ENCODE data around the gene TTF2.
"Not testable (repeated sequence)": the region's sequence is repeated elsewhere in the genome, so short reads cannot be mapped to it uniquely, and the experiment has no call there.

Gene TTF2

DNA sequence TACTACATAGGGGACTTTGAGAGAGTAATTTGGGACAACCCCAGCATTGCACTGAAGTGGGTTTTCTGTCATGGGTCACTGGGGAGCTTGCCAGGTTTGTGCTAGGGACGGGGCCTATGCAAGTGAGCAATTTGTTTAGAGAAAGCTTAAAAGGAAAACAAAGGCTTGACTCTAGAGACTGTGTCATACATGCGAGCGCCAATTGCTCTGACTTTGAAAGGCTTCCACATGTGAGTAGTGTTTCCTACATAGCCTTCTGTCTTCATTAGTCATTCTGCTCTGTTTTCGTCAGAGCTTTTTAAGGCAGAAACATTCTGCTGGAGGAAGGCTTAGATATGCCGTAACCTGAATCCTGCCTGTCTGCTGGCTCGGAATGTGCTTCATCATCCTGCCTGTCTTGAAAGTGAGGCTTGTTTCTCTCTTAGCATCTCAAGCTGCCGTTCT lies 33.0 kb downstream of the TTF2 start:
- DNase-seq (ENCODE audit: low read depth in 2 of 2) = no peak

DNA sequence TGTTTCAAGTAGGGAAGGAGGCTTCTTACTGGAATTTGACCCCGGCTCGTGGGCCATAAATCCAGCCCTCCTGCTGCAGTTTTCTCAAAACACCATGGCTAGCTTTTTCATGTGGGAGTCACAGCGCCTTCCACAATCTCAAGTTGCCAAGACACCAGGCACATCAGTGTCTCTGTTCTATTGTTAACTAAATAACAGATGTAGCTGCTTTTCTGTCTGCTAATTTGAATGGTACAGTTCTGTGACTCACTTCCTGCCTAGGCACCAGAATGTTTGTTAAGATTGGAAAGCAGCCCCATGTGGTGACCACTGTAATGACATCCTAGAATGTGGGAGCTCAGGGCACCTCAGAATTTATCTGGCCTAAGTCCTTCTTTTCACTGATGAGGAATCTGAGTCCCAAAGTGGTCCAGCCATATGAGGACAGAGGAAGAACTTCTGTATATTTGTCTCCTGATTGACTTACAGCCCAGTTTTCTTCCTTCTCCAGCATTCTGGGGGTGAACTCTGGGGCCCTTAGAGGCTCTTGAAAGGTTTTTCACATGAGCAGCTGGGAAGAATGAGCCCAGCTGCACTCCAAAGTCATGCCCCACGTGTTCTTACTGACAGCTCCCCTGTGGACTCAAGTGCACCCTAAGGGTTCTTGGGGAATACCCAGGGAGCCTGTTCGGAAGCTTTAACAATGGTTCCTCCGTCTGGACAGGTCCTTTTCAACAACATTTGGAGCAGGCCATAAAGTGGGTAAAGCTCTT lies 33.9 kb downstream of the TTF2 start:
- DNase-seq (ENCODE audit: low read depth in 2 of 2) = no peak

DNA sequence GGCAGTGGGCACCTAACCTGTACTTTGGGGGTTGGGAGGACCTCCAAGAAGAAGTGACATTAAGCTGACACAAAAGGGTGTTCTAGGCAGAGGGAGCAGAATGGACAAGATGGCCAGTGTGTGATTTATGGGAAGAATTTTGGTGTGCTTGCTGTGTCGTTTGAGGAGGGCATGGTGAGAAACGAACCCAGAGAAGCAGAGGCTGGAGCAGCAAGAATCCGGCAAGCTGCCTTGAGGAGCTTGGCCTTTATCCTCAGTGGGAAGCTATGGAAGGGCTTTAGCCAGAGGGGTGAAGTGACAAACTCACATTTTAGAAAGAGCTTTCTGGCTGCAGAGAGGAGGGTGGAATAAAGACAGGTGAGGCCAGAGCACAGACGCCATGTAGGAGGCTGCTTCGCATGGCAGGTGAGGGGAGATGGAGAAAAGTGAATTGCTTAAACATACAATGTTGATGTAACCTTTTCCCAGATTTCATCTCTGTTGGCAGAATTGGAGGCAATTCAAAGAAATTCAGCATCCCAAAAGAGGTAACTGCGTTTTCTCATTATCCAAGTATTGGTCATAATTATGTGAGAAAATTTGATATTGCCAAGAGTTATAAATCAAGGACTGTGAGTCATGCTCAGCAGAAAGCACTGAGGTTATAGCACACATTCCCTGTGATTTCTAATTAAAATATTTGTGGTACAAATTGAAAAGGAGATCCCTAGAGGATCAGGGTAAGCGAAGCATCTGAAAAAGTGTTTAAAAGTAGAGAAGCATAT lies 34.9 kb downstream of the TTF2 start:
- no peak for DNase-seq (ENCODE audit: low read depth in 2 of 2)

DNA sequence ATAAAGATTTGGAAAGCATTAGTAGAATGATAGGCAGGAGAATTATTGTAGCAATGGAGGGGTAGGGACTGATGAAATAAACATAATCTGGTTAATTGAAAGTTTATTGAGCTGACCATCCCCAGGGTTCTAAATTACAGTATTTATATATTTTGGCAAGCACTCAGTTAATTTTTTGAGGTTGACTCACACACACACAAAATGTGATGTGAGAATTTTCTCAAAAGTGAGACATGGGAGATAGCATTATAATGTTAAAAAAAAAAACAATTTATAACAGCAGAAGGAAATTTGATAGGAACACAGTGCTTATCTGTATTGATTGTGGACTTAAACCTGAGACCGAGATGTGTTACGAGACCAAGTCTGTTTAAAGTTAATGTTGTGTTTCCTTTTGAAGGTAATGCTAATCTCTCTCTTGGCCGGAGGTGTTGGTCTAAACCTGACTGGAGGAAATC lies 36.9 kb downstream of the TTF2 start:
- no peak for DNase-seq (ENCODE audit: low read depth in 2 of 2)

DNA sequence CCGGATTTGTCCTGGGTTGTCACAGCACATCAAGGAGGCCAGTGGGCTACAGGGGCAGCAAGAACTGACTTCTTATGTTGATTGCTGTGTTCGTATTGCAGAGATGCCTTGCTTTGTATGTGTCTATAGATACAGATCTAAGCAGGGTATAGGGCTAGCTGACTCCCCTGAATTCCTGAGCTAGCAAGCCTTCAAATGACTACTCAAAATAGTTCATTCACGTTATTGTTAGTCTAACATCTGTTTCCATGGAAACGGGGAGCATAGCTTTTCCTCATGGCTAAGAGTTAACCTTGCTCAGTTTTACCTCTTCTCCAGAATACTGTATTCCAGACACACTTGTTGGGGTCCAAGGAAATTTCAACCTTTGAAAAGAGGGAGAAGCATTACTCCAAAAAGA lies 37.3 kb downstream of the TTF2 start:
- DNase-seq (ENCODE audit: low read depth in 2 of 2) = no peak

DNA sequence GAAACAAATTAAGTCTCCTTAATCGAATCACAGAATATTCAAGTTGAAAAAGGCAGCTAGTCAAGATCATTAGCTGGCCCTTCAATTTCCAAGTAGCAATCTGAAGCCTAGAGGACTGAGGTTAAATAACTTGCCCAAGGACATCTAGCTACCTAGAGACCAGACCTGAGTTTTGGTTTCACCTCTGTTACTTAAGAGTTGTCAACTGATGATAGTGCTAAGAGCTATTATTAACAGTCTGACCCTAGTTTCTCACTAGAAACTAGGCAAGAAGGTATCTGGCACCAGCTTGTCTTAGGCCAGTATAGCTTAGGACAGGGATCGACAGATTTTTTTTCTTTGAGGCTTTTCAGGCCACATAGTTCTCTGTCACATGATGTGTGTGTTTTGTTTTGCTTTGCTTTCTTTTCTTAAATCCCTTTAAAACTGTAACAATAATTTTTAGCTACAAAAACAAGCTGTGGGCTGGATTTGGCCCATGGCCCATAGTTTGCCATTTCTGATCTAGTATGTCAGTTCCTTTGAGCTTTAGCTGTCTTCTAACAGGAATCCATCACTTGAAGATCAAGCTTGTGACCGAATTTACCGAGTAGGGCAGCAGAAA lies 38.3 kb downstream of the TTF2 start:
- DNase-seq (ENCODE audit: low read depth in 2 of 2) = no peak

DNA sequence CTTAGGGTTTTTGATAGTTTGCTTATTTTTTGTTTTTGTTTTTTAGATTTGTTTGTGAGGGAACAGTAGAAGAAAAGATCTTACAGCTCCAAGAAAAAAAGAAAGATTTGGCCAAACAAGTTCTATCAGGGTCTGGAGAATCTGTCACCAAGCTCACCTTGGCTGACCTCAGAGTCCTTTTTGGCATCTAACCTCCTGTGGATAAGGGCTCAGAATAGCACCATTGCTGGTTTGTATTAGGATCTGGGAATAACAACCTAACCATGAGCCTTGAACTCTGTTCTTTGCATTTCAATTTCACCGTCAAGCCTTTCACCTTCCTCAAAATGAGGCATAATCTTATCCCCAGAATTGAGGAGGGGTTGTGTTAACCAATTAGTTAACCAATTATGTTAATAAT lies 41.2 kb downstream of the TTF2 start:
- DNase-seq (ENCODE audit: low read depth in 2 of 2) = no peak

DNA sequence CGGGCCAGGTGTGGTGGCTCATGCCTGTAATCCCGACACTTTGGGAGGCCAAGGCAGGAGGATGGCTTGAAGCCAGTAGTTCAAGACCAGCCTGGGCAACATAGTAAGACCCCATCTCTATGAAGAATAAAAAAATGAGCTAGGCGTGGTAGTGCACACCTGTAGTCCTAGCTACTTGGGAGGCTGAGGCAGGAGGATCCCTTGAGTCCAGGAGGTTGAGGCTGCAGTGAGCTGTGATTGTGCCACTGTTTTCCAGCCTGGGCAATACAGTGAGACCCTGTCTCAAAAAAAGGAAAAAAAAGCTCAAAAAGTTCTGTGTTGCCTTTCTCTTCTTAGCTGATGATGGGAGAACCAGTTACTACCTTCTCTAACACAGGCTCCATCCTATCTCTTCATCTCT lies 41.7 kb downstream of the TTF2 start:
- DNase-seq (ENCODE audit: low read depth in 2 of 2) = not testable (repeated sequence)

DNA sequence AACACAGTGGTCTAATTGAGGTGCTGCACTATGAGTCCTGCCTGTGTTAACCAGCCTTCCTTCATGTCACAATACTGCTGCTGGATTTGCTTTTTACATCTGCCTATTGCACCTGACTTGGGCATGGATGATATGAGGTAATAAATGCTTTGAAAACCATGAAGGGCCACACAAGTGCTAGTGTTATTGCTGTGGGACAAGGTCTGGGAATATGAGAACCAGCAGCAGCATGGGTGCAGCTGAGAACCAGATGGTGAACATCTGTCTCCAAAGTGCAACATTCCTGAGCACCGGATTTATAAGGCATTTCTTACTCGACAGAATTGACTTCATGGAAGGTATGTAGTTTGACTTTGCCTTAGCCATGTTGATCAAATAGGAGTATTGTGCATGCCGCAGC lies 44.9 kb downstream of the TTF2 start:
- DNase-seq (ENCODE audit: low read depth in 2 of 2) = no peak

DNA sequence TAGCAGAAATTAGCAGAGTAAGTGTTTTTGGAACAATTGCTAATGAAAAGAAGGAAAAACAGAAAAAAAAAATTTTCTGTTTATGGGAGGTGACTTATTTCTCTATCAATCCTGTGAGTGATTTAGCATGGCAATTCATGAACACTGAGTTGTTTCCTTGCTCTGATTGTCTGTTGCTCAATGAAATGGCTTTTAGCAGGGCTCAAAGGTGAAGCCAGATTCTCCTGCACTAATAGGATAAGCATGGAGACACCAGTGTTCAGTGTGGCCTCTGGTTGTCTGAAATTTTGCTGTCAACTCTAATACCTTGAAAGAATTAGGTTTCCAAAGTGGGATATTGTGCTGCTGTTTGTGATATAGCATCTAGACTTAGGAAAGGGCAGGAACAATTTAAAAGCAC lies 45.6 kb downstream of the TTF2 start:
- no peak for DNase-seq (ENCODE audit: low read depth in 2 of 2)

DNA sequence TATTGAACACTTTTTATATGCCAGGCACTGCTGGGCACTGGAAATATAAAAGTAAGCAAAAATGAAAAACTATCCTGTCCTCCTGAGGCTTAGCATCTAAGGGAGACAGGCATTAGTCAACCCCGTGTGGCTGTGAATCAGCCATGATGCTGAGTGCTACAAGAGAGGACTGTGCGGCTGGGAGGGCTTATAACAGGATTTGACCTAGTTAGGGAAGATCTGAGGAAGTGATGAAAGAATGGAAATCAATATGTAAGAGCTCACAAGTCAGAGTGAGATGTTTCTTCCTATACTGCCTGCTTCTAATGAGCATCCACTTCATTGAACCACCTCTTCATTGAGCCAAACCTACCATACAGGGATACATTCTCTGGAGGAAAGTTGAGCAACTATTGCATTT lies 46.4 kb downstream of the TTF2 start:
- no peak for DNase-seq (ENCODE audit: low read depth in 2 of 2)

DNA sequence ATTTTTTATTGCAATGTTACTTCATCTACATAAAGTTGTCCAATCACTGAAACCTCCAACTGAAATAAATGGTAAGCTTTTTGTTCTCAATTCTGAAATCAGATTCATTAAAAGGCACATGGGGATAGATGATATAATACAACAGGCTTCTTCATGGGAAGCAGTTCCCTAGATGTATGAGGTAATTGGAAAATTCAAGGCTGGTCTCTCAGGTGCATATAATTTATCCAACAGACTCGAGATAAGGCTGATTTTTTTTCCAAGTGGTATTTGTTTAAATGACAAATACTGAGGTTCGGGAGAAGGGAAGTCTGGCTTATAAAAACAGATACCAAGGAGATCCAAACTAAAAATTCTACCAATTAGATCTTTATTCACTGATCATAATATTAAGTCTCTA lies 47.2 kb downstream of the TTF2 start:
- no peak for DNase-seq (ENCODE audit: low read depth in 2 of 2)

DNA sequence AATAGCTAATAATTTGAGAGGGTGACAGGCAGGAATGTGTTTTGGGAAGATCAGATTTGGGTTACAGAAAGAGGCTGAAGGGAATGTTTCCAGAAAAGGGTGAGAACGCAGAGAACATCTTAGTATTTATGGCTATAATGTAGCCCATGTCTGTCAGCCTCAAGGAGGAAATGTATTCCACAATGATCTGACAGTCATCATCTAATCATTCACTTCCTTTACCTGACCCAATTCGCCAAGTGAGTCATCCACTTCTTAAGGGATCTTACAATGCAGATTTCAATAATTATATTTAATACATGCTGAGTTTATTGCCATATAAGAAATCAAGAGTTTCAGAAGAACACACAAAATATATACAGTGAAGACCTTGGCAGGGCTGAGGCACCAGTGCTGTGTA lies 50.6 kb downstream of the TTF2 start:
- no peak for DNase-seq (ENCODE audit: low read depth in 2 of 2)

DNA sequence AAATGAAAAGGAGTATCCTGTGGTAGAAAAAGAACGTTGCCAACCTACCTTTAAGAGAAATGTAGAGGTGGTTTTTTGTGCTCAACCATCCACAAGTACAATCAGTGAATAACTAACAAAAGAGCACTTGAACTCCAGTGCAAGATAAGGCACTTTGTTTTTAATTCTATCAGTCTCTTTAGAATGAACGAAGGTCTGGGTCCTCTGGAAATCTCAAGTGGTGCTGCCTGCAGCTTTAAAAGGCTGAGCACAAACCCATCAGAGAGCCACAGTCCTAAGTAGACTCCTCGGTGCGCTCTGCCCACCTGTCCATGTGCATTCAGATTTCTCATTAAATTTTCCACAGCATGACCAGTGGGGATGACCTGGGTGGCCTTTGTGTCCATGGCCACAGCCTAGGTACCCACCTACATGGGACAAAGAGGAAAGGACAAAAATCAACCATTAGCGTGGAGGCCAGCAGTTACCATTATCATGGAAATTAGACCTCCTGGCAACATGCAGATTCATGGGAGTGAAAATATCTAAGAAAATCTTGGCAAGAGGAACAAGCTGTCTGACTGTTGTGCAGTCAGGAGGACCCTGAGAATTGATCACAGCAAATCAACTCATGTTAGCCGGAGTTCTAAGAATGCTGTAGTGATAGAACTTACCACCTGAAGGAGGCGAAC lies 52.1 kb downstream of the TTF2 start:
- DNase-seq (ENCODE audit: low read depth in 2 of 2) = no peak

DNA sequence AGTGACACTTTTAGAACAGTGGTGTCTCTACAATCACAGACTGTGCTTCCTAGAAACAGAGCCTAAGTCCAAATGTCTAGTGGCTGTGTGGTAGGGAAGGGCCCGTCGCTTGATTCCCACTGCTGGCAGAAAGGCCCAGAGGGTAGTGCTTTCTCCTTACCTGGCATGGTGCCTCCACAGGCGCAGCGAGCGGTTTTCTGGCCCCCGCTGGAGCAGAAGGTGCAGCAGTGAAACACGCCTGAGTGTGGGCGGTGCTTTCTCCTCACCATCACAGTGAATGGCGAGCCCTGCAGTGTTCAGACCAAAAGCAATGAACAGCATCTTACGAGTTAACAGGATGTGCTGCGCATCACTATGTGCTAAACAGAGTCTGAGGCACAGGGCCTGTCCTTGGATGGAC lies 53.1 kb downstream of the TTF2 start:
- no peak for DNase-seq (ENCODE audit: low read depth in 2 of 2)

DNA sequence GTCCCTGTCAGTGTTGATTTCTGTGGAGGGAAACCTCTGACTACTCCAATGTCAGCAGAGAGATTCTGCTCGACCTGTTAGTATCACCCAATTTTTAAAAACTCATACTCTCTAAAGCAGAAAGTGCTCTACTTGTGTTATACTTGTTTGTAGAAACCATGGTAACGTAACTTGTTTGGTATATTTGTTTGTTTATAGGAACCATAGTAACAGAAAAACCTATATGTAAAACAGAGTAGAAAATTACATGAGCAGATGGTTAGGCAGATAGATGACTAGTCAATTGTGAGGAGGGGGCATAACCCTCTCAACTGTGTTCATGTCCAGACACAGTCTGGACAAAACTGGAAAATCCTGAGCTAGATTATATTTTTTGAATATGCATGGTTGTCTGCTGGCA lies 54.8 kb downstream of the TTF2 start:
- DNase-seq (ENCODE audit: low read depth in 2 of 2) = no peak

DNA sequence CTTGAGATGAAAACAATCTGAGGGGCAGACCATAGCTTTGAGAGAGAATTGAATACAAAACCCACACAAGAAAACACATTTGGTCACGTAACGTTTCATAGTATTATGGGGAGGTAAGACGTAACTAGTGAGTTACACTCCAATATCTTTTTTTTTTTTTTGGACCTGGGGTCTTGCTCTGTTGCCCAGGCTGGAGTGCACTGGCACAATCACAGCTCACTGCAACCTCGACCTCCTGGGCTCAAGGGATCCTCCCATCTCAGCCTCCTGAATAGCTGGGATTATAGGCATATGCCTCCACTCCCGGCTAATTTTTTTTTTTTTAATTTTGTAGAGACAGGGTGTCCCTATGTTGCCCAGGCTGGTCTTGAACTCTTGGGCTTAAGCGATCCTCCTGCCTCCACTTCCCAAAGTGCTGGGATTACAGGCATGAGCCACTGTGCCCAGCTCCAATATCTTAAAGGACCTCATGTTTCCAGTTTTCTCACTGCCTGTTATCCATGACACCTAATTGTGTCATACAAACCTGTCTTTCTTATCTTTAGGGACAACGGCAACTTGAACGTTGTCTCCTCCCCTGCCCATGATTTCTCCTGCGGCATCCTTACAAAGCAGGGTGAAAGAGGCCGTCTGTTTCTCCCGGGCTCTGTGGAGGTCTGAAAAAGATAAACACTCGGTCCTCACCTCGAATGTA lies 56.1 kb downstream of the TTF2 start:
- no peak for DNase-seq (ENCODE audit: low read depth in 2 of 2)

DNA sequence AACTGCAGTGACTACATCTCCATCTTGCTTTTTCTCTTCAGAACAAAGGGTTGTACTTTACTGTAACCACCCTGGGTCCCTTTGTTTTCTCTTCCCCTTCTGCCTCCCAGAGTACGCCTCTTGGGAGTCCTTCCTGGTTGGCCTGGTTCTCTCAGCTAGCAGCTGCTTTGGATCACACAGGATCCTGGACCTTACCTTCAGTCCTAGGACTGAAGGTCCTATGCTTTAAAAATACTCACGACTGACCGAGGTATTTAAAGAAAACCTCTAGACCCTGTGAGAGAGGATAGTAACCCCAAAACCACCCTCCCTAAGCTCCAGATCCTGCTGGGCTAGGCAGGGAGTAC lies 56.6 kb downstream of the TTF2 start:
- DNase-seq (ENCODE audit: low read depth in 2 of 2) = no peak

DNA sequence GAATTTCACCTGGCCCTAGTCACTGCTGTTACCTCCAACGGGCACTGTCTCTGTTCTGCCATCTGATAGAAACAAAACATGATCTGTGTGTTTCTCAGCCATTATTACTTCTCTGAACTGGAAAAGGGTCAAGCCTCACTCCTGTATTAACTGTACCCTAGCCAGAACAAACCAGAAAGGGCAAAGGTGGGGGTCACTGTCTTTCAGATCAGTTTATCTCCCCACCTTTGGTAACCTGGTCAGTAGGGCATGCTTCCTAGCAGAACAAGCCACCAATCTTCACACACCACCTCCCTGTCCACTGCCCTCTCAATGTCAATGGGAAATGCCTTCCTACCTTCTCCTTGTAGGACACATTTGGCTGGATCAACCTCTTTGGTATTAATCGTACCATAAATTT lies 57.6 kb downstream of the TTF2 start:
- no peak for DNase-seq (ENCODE audit: low read depth in 2 of 2)

DNA sequence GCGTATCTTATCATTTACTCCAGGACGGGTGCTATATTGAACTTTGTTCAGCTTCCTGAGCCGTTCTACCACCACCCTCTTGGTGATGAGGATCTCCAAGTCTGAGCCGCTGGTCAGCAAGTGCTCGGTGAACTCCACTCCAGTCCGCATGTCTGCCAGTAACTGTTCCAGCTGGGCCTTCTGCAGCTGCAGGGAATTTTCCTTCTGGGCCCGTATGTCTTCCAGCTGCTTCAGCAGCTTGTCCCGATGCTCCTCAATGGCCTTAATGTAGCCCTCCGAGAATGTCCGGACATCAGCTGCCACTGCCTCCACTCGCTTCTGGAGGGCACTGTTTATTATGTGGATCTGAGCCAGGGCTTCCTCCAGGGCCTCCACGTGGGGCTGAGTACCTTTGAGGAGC lies 58.0 kb downstream of the TTF2 start:
- DNase-seq (ENCODE audit: low read depth in 2 of 2) = no peak

DNA sequence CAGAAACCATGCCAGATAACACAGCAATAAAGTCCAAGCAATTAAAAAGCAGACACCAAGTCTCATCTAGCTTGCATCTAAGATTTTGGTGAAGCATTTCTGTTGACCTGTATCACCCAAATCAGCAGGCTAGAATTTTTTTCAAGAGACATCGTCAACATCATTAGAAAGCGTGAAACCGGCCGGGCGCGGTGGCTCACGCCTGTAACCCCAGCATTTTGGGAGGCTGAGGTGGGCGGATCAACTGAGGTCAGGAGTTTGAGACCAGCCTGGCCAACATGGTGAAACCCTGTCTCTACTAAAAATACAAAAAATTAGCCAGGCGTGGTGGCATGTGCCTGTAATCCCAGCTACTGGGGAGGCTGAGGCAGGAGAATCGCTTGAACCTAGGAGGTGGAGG lies 59.0 kb downstream of the TTF2 start:
- not testable (repeated sequence) for DNase-seq (ENCODE audit: low read depth in 2 of 2)

All from stimulated activated CD8-positive, alpha-beta memory T cell treated with anti-CD3 and anti-CD28 coated beads, Interleukin-7, amount 100 ng/mL, for 1 hour (primary cell).